ENCODE data around the gene ANO1. TPM values are rescaled to one million over a fixed set of nuclear protein-coding genes. Genes with fewer than 3 reads are reported as not detected.

ANO1 gene
- total RNA-seq, 1 experiment from 2014 or later = 10.9 TPM

DNA sequence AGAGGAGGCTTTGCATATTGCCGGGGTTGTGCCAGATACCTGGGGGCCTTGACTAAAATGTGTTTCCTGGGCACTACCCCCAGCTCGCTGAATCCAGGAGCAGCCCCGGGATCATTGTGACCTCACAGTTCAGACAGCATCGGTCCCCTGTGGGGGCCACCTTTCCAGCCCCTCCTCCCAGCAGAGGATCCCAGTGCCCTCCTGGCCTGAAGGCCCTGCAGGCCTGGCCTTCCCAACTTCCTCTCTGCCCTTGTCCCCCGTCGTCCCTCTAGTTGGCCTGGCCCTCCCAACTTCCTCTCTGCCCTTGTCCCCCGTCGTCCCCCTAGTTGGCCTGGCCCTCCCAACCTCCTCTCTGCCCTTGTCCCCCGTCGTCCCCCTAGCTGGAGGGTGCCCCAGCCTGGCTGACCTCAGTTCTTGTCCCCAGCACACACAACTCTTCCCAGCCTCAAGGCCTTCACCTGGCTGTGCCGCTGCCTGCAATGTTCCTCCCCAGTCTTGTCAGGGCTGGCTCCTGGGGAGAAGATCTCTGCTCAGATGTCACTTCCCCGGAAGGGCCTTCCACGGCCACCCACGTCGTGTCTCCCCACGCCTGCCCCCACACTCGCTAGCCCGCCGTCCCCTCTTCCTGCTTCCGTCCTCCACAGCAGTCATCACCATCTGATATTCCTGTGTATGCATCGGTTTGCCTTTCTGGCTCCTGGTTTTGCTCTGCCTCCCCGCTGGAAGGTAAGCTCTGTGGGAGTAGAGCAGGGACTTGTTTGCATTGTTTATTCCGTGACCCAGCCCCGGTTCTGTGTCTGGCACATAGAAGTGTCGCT is 12.6 kb upstream of the ANO1 start:
- no peak overlapping the region for H4K8ac ChIP-seq (replicated peaks; ENCODE audit: insufficient read length, low read depth, low read length)
- H3K14ac ChIP-seq (ENCODE audit: insufficient read depth, low read length) = no peak overlapping the region
- TF ChIP-seq, protein P1, sequence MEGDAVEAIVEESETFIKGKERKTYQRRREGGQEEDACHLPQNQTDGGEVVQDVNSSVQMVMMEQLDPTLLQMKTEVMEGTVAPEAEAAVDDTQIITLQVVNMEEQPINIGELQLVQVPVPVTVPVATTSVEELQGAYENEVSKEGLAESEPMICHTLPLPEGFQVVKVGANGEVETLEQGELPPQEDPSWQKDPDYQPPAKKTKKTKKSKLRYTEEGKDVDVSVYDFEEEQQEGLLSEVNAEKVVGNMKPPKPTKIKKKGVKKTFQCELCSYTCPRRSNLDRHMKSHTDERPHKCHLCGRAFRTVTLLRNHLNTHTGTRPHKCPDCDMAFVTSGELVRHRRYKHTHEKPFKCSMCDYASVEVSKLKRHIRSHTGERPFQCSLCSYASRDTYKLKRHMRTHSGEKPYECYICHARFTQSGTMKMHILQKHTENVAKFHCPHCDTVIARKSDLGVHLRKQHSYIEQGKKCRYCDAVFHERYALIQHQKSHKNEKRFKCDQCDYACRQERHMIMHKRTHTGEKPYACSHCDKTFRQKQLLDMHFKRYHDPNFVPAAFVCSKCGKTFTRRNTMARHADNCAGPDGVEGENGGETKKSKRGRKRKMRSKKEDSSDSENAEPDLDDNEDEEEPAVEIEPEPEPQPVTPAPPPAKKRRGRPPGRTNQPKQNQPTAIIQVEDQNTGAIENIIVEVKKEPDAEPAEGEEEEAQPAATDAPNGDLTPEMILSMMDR (conservative IDR thresholded peaks at IDR 0.05) = no peak
- peak; percentile 20 for DNase-seq
- H3K56ac ChIP-seq (ENCODE audit: insufficient read length, low read depth, low read length) = no peak overlapping the region
- no peak overlapping the region for H2BK20ac ChIP-seq (ENCODE audit: low read depth, low read length, poor library complexity, severe bottlenecking)
- no peak overlapping the region for H3K4ac ChIP-seq (ENCODE audit: low read depth, low read length)
- no peak overlapping the region for H4K5ac ChIP-seq (ENCODE audit: insufficient read length, low read depth, low read length)
- H2BK5ac ChIP-seq (ENCODE audit: insufficient read length, low read length) = no peak overlapping the region
- H3K27me3 Mint-ChIP-seq (ENCODE audit: low read depth) = peaks cover 32% of the 10 kb centered on the region
- no peak overlapping the region for H3T11ph ChIP-seq (ENCODE audit: low read length)
- H2AK5ac ChIP-seq (ENCODE audit: insufficient read length, low read length) = no peak overlapping the region
- no peaks in the 10 kb centered on the region for H4K20me1 ChIP-seq (ENCODE audit: control insufficient read depth, insufficient read depth, insufficient read length)
- H3K9ac ChIP-seq (ENCODE audit: extremely low read depth, insufficient read length, low read length) = no peak overlapping the region
- H3K79me1 ChIP-seq (ENCODE audit: insufficient read depth, low read depth, low read length, poor library complexity, severe bottlenecking) = no peaks in the 10 kb centered on the region
- no peak overlapping the region for H3K4me2 ChIP-seq (ENCODE audit: insufficient read depth, insufficient read length, low read length)
- no peak overlapping the region; a peak in 1 of 5 replicates for H3K4me3 Mint-ChIP-seq
- no peaks in the 10 kb centered on the region for H3K27me3 ChIP-seq (ENCODE audit: insufficient read depth, low read length)
- H4K91ac ChIP-seq (ENCODE audit: insufficient read length, low read depth, low read length) = no peak overlapping the region
- no peaks in the 10 kb centered on the region for H3K9me3 Mint-ChIP-seq
- H3K23ac ChIP-seq (ENCODE audit: insufficient read length, low read depth, low read length) = no peak overlapping the region
- H3K36me3 Mint-ChIP-seq (ENCODE audit: insufficient read depth in 1 of 3, low read depth in 3 of 3) = no peaks in the 10 kb centered on the region; a peak in 2 of 7 replicates
- no peak overlapping the region for H2BK15ac ChIP-seq (ENCODE audit: low read depth, low read length)
- H3K18ac ChIP-seq (ENCODE audit: insufficient read length, low read depth, low read length) = no peak overlapping the region
- H2BK12ac ChIP-seq (ENCODE audit: insufficient read length, low read depth, low read length) = no peak overlapping the region
- H3K79me2 ChIP-seq (ENCODE audit: insufficient read depth, low read length) = no peaks in the 10 kb centered on the region
- no peaks in the 10 kb centered on the region for H3K9me3 ChIP-seq (ENCODE audit: control insufficient read depth, low read depth, low read length)
- H2BK120ac ChIP-seq (ENCODE audit: low read depth, low read length, poor library complexity, severe bottlenecking) = no peak overlapping the region
- H2AFZ ChIP-seq (ENCODE audit: low read length) = no peak overlapping the region
- H3K23me2 ChIP-seq (ENCODE audit: insufficient read length, low read depth, low read length, poor library complexity, severe bottlenecking) = no peaks in the 10 kb centered on the region
- H3K4me1 ChIP-seq (ENCODE audit: insufficient read depth, low read length) = peaks cover 3% of the 10 kb centered on the region
- H3K27ac ChIP-seq (ENCODE audit: insufficient read length, low read depth, low read length) = no peak overlapping the region
- H3K4me1 Mint-ChIP-seq = peaks cover 33 to 47% of the 10 kb centered on the region in 2 experiments
- peak overlapping the region in 2 of 3 experiments; percentile 11 to 34; a peak in 4 of 7 replicates for H3K27ac Mint-ChIP-seq
- WGBS (ENCODE audit: extremely low coverage, insufficient read length, low lambda C conversion rate) = no CpG with 5 or more reads among the region's 25 CpGs

All from H9 (cell line).